HG03159 (cell line): Measurements from ENCODE around the gene PYCR2.

Experiments
- ATAC-seq: cut with Tn5 transposase; IDR thresholded peaks from one replicate; pipeline ENCODE4 v1.9.1; 2021; ENCODE audit warnings: mild to moderate bottlenecking, moderate library complexity; ENCODE audit not compliant: unreplicated experiment

PYCR2 gene

DNA sequence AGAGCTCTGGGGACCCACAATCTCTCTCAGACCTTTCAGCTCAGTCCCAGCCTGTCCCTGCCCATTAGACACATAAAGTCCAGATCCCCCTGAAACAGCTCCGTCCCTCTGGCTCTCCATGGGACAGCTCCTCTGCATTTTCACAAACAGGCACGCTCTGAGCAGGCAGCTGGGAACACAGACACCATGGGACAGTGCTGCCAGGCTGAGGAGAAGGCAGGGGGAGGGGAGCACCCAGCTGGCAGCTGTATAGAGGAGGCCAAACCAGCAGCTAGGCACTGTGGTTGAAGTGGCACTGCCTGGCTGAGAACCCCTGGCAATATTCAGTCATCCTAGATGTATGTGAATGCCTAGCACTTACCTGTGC, 43.8 kb downstream of the PYCR2 start:
- no peak for ATAC-seq

DNA sequence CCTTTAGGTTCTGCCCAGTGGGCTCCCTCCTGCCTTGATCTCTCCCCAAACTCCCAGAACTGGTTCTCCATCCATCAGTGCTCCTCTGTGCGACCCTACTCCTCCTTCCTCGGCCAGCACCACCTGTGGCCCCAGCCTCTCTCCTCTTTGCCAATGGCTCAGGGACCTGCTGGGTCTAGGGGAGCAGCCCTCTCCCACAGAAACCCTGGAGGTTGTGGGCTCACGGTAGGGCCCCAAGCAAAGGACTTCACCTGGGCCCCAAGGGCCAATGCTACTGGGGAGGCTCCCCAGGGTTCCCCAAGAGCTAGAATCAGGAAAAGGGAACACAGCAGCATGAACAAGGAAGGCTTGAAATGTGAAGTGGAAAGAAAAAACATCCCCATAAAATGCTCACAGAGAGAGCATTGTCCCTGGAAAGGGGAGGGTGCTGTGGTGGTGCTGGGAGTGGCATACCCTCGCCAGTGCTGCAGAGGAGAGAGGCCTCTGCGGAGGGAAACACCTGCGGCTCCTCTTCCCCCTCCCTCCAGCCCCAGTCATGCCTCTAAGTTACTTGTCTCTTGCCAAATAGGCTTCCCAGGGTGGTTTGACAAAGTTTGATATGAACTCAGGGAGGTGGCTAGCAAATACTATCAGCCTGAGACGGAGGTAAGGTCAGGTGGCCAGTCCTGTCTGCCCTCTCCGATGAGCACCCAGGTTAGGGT, 44.4 kb downstream of the PYCR2 start:
- ATAC-seq, result no peak

DNA sequence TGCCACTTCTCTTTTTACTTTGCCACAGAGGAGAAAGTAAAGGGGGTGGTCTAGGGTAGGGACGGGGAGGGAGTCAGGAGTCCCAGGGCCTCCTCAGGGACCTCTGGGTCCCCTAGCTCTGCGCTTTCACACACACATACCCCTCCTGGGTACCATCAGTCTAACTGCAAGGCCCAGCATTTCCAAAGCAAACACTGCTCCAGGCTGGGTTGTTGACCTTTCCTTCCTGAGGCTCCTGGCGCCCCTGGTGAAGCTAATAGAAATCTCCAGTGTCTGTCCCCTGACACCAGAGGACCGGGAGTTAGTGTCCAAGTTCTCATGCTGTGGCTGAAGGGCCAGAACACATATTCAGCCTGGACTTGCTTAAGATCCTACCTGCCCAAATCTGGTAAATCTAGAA, 45.8 kb downstream of the PYCR2 start:
- ATAC-seq, result no peak

DNA sequence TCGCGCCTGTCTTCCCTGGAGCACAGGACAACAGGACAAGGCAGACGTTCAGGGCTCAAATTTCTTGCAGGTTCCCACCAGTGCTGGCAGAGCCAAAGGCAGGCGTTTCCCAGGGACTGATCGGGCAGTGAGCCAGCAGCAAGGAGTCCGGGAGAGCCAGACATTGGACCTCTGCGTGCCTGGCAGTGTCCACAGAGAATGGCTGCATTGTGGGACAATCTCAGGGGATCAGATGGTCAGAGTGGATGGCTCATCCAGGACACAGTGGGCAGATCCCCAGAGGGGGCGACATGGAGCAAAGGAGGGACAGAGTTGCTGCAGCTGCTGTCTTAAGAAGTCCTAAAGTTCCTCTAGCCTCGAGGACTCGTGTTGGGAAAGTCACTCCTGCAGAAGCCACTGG, 46.5 kb downstream of the PYCR2 start:
- ATAC-seq, result no peak

DNA sequence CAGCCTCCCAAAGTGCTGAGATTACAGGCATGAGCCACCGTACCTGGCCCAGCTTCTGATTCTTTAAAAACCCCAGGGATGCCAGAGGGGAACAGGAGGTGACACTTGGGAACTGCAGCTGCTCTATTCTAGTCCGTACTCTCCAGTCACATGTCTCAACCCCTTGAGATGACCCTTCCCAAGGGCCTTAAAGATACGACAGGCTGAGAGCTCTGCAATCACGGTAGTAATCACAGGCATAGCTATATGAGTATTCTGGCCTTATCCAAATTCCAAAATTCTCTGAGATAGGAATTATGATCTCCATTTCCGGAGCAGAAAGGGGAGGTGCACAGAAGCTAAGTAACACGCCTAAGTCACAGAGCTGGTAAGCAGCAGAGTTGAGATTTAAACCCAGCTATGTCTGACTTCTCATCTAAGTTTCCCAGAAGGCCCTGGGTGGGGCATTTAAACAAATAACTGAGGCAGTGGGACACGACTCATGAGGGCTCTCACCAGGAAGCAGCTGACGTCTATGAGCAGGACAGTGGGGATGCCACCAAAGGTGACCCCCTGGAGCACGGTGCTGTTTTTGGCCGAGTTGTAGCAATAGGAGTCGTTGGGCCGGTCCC, 47.0 kb downstream of the PYCR2 start:
- ATAC-seq, result no peak

DNA sequence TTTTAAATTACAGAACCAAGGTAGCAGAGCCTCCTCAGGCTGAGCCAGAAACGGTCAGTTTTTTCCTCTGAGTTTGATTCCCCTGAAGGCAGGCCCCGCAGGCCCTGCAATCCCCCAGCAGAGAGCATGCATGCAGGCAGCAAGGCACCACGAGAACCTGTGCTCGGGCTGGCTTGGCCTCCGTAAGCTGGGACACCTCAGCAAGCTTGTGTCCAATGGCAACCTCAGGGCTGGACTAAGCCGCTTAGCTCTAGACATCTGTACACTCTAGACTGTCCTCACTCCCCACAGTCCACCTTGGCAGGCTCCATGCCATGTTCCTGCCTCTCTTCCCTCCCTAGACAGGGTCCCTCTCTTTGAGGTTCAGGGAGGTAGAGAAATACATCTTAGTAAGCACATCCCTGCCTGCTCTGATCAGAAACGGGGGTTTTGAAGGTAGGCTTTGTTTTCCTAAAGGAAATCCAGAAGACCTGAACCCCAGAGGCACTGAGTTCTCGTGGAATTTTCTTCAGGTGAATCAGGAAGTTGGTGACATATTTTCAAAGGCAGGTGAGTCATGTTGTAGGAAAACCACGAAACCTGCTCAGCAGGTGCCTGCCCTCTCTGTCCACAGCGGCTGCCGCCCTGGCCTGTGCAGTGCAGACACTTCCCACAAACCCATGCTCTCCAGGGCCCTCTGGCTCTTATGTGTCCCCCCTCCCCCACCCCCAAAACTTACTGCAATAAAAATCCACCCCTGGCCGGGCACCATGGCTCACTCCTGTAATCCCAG, 48.8 kb downstream of the PYCR2 start:
- no peak for ATAC-seq

DNA sequence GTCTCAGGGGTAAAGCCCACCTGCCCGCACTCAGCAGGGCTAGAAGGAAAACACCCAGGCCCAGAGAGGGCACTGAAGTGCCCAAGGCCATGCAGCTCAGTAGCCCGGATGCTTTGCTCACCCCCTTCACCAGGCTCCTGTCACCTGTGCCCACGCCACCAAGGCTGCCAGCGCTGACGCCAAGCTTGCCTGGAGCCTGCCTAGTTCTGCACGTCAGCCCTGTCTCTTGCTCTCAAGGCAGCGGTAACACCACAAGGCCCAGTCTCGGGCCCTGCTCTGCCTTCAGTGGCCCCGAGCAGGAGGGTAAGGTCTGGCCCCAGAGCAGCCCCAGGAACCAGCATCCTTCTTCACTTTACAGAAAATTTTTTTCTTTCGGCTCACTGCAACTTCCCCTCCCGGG, 49.6 kb downstream of the PYCR2 start:
- ATAC-seq, result no peak

DNA sequence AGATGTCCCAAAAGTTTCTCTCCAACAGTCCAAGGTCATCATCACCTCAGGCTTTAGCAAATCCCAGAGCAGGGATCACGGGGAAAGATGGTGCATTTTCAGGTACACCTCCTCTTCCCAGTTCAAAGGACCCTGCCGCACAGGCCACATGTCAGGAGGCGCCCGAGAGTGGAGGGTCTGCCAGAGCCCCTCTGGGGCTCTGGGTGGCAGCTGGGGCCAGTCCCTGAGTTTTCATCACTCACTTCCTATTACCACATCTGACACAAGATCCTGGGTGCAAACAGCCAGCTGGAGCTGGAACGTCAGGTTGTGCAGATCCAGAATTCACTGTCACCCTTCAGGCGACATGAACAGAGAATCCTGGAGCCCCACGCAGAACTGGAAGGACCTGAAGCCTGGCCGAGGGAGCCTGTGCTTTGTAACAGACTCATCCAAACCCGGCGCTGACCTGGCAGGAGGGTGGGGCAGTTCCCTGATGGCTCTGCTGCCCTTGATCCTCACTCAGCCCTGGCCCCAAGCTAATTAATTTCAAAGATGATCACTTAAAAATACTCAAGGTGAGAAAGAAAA, 50.7 kb downstream of the PYCR2 start:
- ATAC-seq, result no peak

DNA sequence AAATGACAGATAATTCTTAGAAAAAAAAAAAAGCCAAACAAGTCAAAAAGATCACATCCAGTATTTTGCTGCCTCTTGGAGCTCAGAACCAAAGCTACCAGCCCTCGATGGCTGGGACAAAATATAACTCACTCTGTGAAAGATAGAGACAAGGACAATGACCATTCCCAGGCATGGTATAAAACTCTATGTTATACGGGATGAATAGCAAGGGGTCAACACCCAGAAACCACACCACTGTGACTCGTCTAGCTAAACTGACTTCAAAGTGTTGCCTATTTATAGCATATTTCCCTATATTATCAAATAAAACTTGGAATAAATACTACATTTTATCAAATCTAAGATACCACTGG, 52.0 kb downstream of the PYCR2 start:
- ATAC-seq, result no peak

DNA sequence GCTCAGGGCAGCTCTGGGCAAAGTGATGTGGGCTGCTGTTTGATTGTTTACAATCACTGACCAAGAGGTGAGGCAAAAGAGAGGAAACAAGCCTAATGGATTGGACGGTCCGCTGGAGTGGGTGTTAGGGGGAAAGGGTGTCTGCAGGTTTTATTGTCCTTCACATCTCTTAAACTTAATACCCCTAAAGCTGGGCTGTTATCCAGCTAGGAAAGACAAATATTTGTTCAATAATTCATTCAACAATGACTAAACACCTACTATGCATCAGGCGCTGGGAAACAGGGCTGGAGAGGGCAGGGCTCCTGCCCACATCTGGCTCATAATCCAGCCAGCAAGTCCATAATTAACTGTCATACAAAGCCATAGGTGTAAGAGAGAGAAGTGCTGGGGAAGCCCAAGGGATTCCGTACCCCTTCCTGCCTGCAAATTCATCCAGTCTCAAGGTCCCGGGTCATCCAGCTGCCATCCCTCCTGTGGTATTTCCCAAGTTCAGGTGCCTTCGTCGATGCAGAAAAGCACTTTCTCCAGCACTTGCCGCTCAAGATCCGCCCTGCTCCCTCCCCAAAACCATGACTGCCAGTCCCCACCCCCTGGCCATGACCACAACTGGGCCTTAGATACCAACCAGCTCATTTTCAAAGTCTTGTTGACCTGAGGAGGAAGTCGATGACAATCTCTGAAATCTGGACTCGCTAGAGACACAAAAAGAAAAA, 52.5 kb downstream of the PYCR2 start:
- no peak for ATAC-seq

DNA sequence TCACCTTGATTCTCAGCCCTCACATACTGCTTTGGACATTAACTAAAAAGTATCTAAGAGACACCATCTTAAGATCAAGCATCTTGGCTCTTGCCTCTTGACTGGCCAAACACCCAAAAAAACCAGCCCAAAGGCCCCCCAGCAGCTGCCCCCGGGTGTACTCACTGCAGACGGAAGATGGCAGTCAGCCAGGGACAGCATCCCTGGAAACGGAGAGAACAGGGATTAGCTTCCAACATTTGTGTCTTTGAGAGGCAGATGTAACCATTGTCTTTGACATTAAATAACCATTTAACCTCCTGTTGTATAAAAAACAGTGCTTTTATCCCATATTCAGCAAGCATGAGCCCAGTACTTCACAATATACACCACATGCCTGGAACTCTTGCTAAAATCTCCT, 53.1 kb downstream of the PYCR2 start:
- ATAC-seq, result no peak
